ENCODE results near the gene SPATA21.

GRCh38 chr1:16464917-16465625 lies 27.8 kb upstream of the SPATA21 start:
- no peak for TF ChIP-seq CTCF (conservative IDR thresholded peaks at IDR 0.05; ENCODE audit: low read depth, low read length)
- TF ChIP-seq EZH2phosphoT487 (IDR thresholded peaks at IDR 0.05; ENCODE audit: borderline replicate concordance, low read length), result no peak

Data from PC-3 (cell line).